HepG2 (cell line): ENCODE measurements around the gene ALDOA.

Source experiments
- CTCF ChIP-seq: sonication (generic); formaldehyde crosslinking; IDR thresholded peaks from 2 replicates; pipeline ENCODE4 v1.5.0; 2020; ENCODE audit warnings: mild to moderate bottlenecking, missing genetic modification reagents, moderate library complexity
- KDM5A ChIP-seq: fragments of 200-600 bp; sonication (generic); IDR thresholded peaks from 2 replicates; pipeline ENCODE4 v1.7.0; 2018; ENCODE audit warnings: antibody characterized with exemption, mild to moderate bottlenecking, low read length, borderline replicate concordance
- NR2C2 ChIP-seq: sonication (generic); formaldehyde crosslinking; IDR thresholded peaks from 2 replicates; pipeline ENCODE4 v1.4.0; 2020; ENCODE audit warnings: missing genetic modification reagents, mild to moderate bottlenecking, moderate library complexity, borderline replicate concordance
- PHB2 ChIP-seq: fragments of 450-650 bp; IDR thresholded peaks from 2 replicates; pipeline ENCODE4 v1.6.1; 2018; ENCODE audit not compliant: partially characterized antibody
- POLR2A ChIP-seq, 2 experiments: IDR thresholded peaks; 2 replicates each; pipeline ENCODE4 v1.6.1; 2011; ENCODE audit warnings: low read depth in 2 of 2, low read length in 2 of 2, mild to moderate bottlenecking in 1 of 2, moderate library complexity in 1 of 2; ENCODE audit not compliant: insufficient read depth in 1 of 2
- SP2 ChIP-seq: sonication (generic); formaldehyde crosslinking; IDR thresholded peaks from 2 replicates; pipeline ENCODE4 v1.5.1; 2020; ENCODE audit warnings: mild to moderate bottlenecking, missing genetic modification reagents
- ZMAT3 ChIP-seq: sonication (generic); formaldehyde crosslinking; conservative IDR thresholded peaks from 2 replicates; pipeline ENCODE4 v1.7.0; 2021; ENCODE audit warnings: missing genetic modification reagents

DNA sequence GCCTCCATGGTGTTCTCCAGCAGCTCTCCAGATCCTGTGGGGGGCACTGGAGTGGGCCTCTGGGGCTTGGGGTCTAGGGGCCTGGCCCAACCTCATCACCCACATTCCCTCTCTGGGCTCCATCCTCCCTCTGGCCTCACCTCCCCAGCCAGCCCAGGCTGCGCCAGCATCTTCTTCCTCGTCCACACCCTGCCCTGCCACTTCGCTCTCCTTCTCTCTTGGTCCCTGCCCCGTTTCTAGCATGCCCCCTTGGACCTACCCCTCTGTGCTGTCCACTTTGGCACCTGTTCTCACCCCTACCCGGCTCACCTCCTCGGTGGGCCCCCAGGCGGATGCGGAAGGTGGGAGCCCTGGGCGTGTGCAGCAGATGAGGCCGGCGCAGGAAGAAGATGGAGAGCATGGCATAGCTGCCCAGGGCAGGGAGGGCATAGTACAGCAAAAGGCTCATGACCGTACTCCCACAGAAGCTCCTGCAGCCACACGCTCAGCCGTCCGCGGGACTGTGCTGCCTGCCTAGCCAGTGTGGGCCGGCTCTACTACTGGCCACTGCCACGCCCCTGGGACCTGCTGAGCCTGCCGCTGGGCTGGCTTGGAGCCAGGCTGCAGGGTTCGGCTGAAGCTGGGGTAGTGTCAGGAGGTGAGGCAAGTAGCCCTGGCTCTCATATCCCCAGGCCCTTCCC is 47.6 kb downstream of the ALDOA start, which contains the start of gene GDPD3:
- no peak for TF ChIP-seq SP2 (CRISPR knock-in tag)
- no peak for TF ChIP-seq NR2C2 (CRISPR knock-in tag)
- TF ChIP-seq PHB2: no peak
- TF ChIP-seq CTCF (CRISPR knock-in tag): no peak
- TF ChIP-seq POLR2A (IDR thresholded peaks at IDR 0.05; ENCODE audit: insufficient read depth in 1 of 2, low read depth in 2 of 2, low read length in 2 of 2): no peak
- TF ChIP-seq KDM5A: no peak
- peak; percentile 44; the same call in 1 of the 2 replicates for TF ChIP-seq ZMAT3 (CRISPR knock-in tag)
